HCT116 (cell line): Measurements from ENCODE around the gene SLC17A4.

Experiments used
- JUND ChIP-seq: IDR thresholded peaks from 2 replicates; pipeline ENCODE4 v1.6.1; 2012
- POLR2A ChIP-seq: IDR thresholded peaks from 2 replicates; pipeline ENCODE4 v1.7.0; 2011; ENCODE audit warnings: borderline replicate concordance; ENCODE audit not compliant: insufficient read depth, insufficient read length; ENCODE audit errors: extremely low read depth
- POLR2AphosphoS5 ChIP-seq: IDR thresholded peaks from 2 replicates; pipeline ENCODE4 v1.6.1; 2011; ENCODE audit warnings: mild to moderate bottlenecking, low read depth, low read length, moderate library complexity
- TF ChIP-seq, protein P1 (sequence below), 3 experiments: fragments of 200-600 bp in 1 of 3; sonication (generic) in 1 of 3; IDR thresholded peaks in 2 of 3; conservative IDR thresholded peaks in 1 of 3; 2 replicates each; pipeline ENCODE4 v1.5.1; 2012 to 2017; ENCODE audit warnings: low read depth in 2 of 3, low read length in 2 of 3, antibody characterized with exemption in 1 of 3, borderline replicate concordance in 1 of 3, control low read depth in 1 of 3, mild to moderate bottlenecking in 1 of 3, mixed read lengths in 1 of 3, mixed run types in 1 of 3, moderate library complexity in 1 of 3; ENCODE audit not compliant: insufficient read depth in 1 of 3
- TF ChIP-seq, protein P2 (sequence below): IDR thresholded peaks from 2 replicates; pipeline ENCODE4 v1.6.1; 2012

DNA sequence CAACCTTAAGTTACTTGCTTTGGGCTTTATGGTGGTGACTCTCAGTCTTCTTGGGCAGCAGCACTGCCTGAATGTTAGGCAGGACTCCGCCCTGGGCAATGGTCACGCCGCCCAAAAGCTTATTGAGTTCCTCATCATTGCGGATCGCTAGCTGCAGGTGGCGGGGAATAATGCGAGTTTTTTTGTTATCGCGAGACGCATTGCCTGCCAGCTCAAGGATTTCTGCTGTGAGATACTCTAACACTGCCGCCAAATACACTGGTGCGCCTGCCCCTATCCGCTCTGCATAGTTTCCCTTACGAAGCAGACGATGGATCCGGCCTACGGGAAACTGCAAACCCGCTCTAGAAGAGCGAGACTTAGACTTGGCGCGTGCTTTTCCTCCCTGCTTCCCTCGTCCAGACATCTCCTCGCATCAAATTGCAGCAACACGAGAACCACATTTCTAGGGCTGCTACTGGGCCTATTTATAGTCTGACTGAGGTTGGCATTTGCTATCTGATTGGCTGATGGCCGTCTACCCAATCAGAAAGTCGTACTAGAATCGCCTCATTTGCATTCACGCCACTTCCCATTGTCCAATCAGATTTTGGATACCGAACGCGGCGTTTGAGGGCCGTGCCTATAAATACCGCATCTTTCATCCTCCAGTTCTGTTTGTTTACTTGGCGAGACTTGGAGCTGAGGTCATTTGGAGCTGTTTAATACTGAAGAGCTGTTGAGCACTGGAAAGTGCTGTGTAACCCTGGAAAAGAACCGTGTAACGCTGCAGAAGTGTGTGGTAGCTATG, 28.2 kb upstream of the SLC17A4 start:
- TF ChIP-seq JUND = no peak
- no peak for TF ChIP-seq POLR2AphosphoS5
- TF ChIP-seq, protein P1, sequence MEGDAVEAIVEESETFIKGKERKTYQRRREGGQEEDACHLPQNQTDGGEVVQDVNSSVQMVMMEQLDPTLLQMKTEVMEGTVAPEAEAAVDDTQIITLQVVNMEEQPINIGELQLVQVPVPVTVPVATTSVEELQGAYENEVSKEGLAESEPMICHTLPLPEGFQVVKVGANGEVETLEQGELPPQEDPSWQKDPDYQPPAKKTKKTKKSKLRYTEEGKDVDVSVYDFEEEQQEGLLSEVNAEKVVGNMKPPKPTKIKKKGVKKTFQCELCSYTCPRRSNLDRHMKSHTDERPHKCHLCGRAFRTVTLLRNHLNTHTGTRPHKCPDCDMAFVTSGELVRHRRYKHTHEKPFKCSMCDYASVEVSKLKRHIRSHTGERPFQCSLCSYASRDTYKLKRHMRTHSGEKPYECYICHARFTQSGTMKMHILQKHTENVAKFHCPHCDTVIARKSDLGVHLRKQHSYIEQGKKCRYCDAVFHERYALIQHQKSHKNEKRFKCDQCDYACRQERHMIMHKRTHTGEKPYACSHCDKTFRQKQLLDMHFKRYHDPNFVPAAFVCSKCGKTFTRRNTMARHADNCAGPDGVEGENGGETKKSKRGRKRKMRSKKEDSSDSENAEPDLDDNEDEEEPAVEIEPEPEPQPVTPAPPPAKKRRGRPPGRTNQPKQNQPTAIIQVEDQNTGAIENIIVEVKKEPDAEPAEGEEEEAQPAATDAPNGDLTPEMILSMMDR (IDR thresholded peaks at IDR 0.05 in 2 of 3, conservative IDR thresholded peaks at IDR 0.05 in 1 of 3; ENCODE audit: borderline replicate concordance in 1 of 3, insufficient read depth in 1 of 3, low read depth in 2 of 3, low read length in 2 of 3) = no peak
- no peak for TF ChIP-seq POLR2A
- TF ChIP-seq, protein P2, sequence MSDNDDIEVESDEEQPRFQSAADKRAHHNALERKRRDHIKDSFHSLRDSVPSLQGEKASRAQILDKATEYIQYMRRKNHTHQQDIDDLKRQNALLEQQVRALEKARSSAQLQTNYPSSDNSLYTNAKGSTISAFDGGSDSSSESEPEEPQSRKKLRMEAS = no peak
